Inferior parietal cortex (tissue), 1 donor: ENCODE measurements around the gene MAML1.

Experiments used
- DNase-seq: peaks from one replicate; pipeline ENCODE4 v3.0.0-alpha.2; 2016; ENCODE audit errors: extremely low spot score

The MAML1 gene

GRCh38 chr5:179804555-179804947, 71.9 kb downstream of the MAML1 start:
- DNase-seq: no peak

GRCh38 chr5:179805070-179805528, 72.5 kb downstream of the MAML1 start:
- no peak for DNase-seq

GRCh38 chr5:179805529-179806249, 73.1 kb downstream of the MAML1 start:
- DNase-seq: no peak

GRCh38 chr5:179806250-179807048, 73.8 kb downstream of the MAML1 start, which contains the start of gene MGAT4B:
MGAT4B (minus strand) TSS chr5:179806866; CDS start chr5:179806583, 283 bp downstream.
- peak; percentile 58 for DNase-seq

GRCh38 chr5:179812135-179812825, 79.7 kb downstream of the MAML1 start:
- no peak for DNase-seq

GRCh38 chr5:179812997-179813607, 80.5 kb downstream of the MAML1 start:
- no peak for DNase-seq

GRCh38 chr5:179814090-179814489, 81.5 kb downstream of the MAML1 start:
- no peak for DNase-seq

- no peak for DNase-seq
Measured at GRCh38 chr5:179815491-179816249, 83.0 kb downstream of the MAML1 start.

GRCh38 chr5:179816401-179816795, 83.8 kb downstream of the MAML1 start:
- DNase-seq: no peak

- no peak for DNase-seq
Measured at GRCh38 chr5:179816796-179817469, 84.3 kb downstream of the MAML1 start.

- DNase-seq: no peak
Measured at GRCh38 chr5:179817470-179817840, 84.8 kb downstream of the MAML1 start.

- no peak for DNase-seq
Measured at GRCh38 chr5:179817890-179818745, 85.5 kb downstream of the MAML1 start.

GRCh38 chr5:179818746-179819295, 86.2 kb downstream of the MAML1 start:
- DNase-seq: peak; percentile 90

GRCh38 chr5:179819296-179820126, 86.9 kb downstream of the MAML1 start:
- no peak for DNase-seq

GRCh38 chr5:179820127-179820482, 87.5 kb downstream of the MAML1 start:
- no peak for DNase-seq

- DNase-seq: peak; percentile 85
Measured at GRCh38 chr5:179820483-179821297, 88.1 kb downstream of the MAML1 start, which contains the start of gene SQSTM1. SQSTM1 (plus strand) TSS chr5:179820905; CDS start chr5:179820937, 32 bp downstream.

GRCh38 chr5:179821298-179822058, 88.9 kb downstream of the MAML1 start:
- DNase-seq: peak; percentile 76
